Activated CD4-positive, alpha-beta T cell treated with anti-CD3 and anti-CD28 coated beads, Interleukin-2, amount 10 ng/mL, durations not matched to agents 24 days and 14 days (primary cell): ENCODE results near the gene ATG13. TPM values are rescaled to one million over a fixed set of nuclear protein-coding genes. Genes with fewer than 3 reads are reported as not detected.

Experiments
- DNase-seq: peaks from one replicate; pipeline ENCODE4 v3.0.0; 2022
- H3K27ac Mint-ChIP-seq: one replicate; pipeline ENCODE4 v1.8.0; 2022; ENCODE audit warnings: mild to moderate bottlenecking, mixed read lengths
- H3K27me3 Mint-ChIP-seq: one replicate; pipeline ENCODE4 v1.8.0; 2022; ENCODE audit warnings: mixed read lengths
- H3K36me3 Mint-ChIP-seq: one replicate; pipeline ENCODE4 v1.8.0; 2022; ENCODE audit warnings: low read depth, mild to moderate bottlenecking, mixed read lengths
- H3K4me1 Mint-ChIP-seq: one replicate; pipeline ENCODE4 v1.8.0; 2021; ENCODE audit warnings: mixed read lengths
- H3K4me3 Mint-ChIP-seq: one replicate; pipeline ENCODE4 v1.8.0; 2022; ENCODE audit warnings: mild to moderate bottlenecking, moderate library complexity, mixed read lengths
- H3K9me3 Mint-ChIP-seq: one replicate; pipeline ENCODE4 v1.8.0; 2021; ENCODE audit warnings: mixed read lengths
- intact Hi-C: fragments of 100-400 bp; cut with micrococcal nuclease; formaldehyde crosslinking; loops from one replicate; pipeline ENCODE4 v1.15.1; 2023
- total RNA-seq: library from RNA; stranded (reverse); gene quantifications from 2 replicates; pipeline ENCODE4 v1.2.3, GENCODE V29; 2022

Gene ATG13
- total RNA-seq, 1 donor from 2014 or later, result 55.4 TPM

DNA sequence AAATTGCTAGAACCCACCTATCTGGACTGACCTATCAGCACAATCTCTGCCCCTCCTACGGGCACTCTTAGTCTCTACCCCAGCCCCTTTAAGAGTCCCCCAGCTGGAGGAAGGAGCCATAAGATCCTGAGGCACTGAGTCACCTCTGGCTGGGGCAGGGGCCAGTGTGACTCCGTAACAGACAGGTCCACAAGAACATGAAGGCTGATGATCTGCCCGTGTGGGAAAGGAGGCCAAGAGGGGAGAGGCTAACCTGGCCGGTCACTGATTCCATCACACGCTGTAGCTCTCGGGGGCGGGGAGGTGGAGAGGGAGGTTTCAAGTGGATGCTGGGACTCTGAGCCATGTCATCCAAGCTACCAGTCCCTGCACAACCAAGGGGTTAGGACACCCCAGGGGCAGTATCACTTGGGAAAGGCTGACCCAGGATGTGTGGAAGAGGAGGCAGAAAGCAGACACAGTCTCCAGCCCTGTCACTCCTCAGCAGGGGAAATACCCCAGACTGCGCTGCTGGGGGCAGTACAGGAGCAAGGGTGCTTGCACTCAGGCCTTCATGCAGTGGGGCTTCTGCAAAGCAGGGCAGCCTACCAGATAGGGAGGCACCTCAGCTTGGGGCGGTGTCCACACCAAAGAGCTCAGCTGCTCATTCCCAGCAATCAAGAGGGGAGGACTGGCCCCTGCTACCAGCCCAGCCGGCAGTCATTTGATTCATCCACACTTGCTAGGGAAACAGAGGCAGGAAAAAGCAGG is 60.8 kb downstream of the ATG13 start:
- H3K4me3 Mint-ChIP-seq, result no peak overlapping the region
- H3K9me3 Mint-ChIP-seq, result no peaks in the 10 kb centered on the region
- peaks cover 28% of the 10 kb centered on the region for H3K36me3 Mint-ChIP-seq
- peaks cover 19% of the 10 kb centered on the region for H3K4me1 Mint-ChIP-seq
- DNase-seq, result no peak
- intact Hi-C loops, result no loop called here
- no peaks in the 10 kb centered on the region for H3K27me3 Mint-ChIP-seq
- peak overlapping the region; percentile 53 for H3K27ac Mint-ChIP-seq

DNA sequence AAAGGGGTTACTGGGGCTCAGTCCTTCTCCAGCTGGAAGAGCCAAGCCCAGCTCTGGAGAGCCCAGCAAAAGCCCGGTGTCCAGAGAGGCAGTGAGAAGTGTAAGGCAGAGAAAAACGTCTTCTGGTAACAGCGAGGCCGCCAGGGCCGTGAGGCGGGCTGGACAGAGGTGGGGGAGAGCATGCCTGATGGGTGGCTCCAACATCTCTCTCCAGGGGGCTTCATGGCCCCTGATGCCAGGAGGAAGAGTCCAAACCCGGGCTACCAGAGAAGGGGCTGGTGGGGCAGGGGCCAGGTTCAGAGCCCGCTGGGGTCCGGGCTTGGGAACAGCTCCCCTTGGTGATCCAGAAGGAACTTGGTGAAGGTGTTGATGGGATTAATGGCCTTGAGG is 61.4 kb downstream of the ATG13 start:
- Mint-ChIP-seq H3K27me3 (no peaks in the 10 kb centered on the region), H3K4me3 (no peak overlapping the region), H3K36me3 (peaks cover 25% of the 10 kb centered on the region), H3K9me3 (no peaks in the 10 kb centered on the region), H3K4me1 (peaks cover 19% of the 10 kb centered on the region), H3K27ac (no peak overlapping the region)
- DNase-seq, result no peak
- intact Hi-C loops, result no loop called here

- H3K9me3 Mint-ChIP-seq, result no peaks in the 10 kb centered on the region
- intact Hi-C loops, result no loop called here
- H3K4me1 Mint-ChIP-seq, result peaks cover 16% of the 10 kb centered on the region
- H3K27ac Mint-ChIP-seq, result no peak overlapping the region
- peaks cover 26% of the 10 kb centered on the region for H3K36me3 Mint-ChIP-seq
- DNase-seq, result no peak
- H3K27me3 Mint-ChIP-seq, result no peaks in the 10 kb centered on the region
- no peak overlapping the region for H3K4me3 Mint-ChIP-seq
Observed at GRCh38 chr11:46679241-46680163, 62.1 kb downstream of the ATG13 start.

DNA sequence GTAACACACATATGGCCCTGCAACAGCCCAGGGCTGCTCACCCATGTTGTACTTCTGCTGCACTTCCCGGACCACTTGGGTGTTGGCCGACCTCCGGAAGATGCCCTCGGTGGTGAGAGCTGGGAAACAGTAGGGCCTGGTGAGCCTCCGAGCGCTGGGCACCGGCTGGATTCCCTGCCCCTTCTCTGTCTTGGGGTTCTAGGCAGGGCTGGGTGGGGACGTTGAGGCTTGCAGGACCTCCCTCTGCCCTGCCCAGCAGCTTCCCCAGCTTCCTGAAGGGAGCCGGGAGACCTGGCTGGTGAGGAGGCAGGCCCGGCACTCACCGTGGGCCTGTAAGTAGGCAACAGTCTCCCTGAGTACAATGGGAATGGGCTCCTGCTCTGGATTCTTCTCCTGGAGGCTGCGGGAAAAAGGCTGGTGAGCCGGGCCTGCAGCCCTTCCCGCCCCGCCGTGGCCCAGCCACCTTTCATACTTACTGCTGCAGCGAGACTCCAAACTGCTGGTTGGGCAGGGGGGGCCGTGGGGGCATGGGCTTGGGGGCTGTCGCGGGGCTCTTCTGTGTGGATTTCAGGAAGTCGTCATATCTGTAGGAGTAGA is 62.9 kb downstream of the ATG13 start:
- DNase-seq, result no peak
- H3K9me3 Mint-ChIP-seq, result no peaks in the 10 kb centered on the region
- no peak overlapping the region for H3K4me3 Mint-ChIP-seq
- H3K27ac Mint-ChIP-seq, result no peak overlapping the region
- peaks cover 9% of the 10 kb centered on the region for H3K4me1 Mint-ChIP-seq
- H3K27me3 Mint-ChIP-seq, result no peaks in the 10 kb centered on the region
- intact Hi-C loops, result no loop called here
- H3K36me3 Mint-ChIP-seq, result peaks cover 26% of the 10 kb centered on the region

DNA sequence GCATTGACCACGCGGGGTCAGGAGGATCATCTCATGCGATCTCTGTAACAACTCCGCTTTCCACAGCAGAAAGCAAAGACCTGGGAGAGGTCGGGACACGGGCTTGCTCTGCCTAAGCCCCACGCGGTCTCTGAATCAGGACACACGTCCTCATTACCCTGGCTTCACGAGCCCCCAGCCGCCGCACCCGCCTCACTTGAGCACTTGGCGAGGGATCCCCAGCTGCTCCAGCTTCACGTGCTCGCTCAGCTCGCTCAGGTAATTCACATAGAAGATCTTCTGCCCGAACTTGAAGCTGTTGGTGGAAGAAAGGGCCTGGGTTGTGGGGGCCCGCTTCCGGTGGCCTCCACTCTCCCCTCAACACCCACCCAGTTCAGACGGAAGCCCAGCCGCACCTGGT is 63.5 kb downstream of the ATG13 start:
- H3K4me1 Mint-ChIP-seq, result peaks cover 7% of the 10 kb centered on the region
- no peak overlapping the region for H3K27ac Mint-ChIP-seq
- H3K4me3 Mint-ChIP-seq, result no peak overlapping the region
- intact Hi-C loops, result no loop called here
- DNase-seq, result no peak
- no peaks in the 10 kb centered on the region for H3K27me3 Mint-ChIP-seq
- peaks cover 26% of the 10 kb centered on the region for H3K36me3 Mint-ChIP-seq
- no peaks in the 10 kb centered on the region for H3K9me3 Mint-ChIP-seq

DNA sequence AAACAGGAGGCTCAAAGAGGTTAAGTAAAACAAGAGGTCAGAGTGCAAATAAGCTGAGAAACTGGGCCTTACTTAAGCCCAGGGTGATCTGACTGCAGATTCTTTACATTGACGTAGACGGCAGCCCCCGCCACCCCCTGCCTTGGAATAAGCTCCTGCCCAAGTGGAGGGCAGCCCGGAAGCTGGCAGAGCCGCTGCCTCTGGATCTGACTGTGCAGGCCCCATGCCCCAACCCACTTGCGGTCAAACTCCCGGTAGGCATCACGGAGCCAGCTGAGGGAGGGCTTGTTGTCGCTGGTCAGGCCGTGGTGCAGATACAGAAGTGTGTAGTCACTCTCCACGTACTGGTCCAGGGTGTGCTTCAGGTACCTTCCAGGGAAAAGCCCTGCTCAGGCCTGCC is 64.5 kb downstream of the ATG13 start:
- Mint-ChIP-seq H3K27me3 (no peaks in the 10 kb centered on the region), H3K9me3 (no peaks in the 10 kb centered on the region), H3K27ac (no peak overlapping the region), H3K4me1 (peaks cover 3% of the 10 kb centered on the region), H3K4me3 (no peak overlapping the region), H3K36me3 (peaks cover 24% of the 10 kb centered on the region)
- DNase-seq, result no peak
- intact Hi-C loops, result no loop called here

DNA sequence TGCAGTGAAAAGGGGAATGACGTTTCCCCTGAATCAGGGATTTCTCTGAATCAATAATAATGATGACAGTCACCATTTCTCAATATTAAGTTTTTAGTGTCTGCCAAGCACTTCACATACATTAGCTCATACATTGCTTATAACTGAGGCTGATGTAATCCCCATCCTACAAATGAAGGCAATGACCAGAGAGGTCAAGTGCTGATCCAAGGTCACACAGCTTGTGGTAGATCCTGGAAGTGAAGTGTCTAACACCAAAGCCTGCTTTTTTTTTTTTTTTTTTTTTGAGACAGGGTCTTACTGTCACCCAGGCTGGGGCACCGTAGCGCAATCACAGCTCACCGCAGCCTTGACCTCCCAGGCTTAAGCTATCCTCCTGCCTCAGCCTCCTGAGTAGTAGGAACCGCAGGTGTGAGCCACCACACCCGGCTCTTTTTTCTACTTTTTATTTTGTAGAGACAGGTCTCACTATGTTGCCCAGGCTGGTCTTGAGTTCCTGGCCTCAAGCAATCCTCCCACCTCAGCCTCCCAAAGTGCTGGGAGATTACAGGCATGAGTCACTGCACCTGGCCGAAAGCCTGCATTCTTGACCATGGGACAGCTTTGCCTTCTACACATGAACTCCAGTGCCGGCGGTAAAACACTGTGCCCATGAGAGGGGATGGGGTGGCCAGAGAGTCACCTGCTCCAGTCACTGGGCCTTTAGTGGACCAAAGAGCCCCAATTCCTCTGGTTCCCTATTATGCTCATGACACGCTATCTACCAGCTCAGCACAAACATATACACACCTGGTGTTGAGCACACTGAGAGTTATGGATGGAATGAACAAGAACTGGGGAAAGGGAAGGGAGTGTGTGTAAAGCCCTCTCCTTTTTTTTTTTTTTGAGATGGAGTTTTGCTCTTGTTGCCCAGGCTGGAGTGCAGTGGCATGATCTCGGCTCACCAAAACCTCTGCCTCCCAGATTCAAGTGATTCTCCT is 65.7 kb downstream of the ATG13 start:
- no peak overlapping the region for H3K4me3 Mint-ChIP-seq
- no peak for DNase-seq
- H3K27ac Mint-ChIP-seq, result no peak overlapping the region
- H3K27me3 Mint-ChIP-seq, result no peaks in the 10 kb centered on the region
- H3K4me1 Mint-ChIP-seq, result no peaks in the 10 kb centered on the region
- H3K9me3 Mint-ChIP-seq, result no peaks in the 10 kb centered on the region
- peaks cover 24% of the 10 kb centered on the region for H3K36me3 Mint-ChIP-seq
- intact Hi-C loops, result no loop called here

- H3K4me1 Mint-ChIP-seq, result no peaks in the 10 kb centered on the region
- H3K27ac Mint-ChIP-seq, result no peak overlapping the region
- intact Hi-C loops, result no loop called here
- H3K9me3 Mint-ChIP-seq, result no peaks in the 10 kb centered on the region
- H3K27me3 Mint-ChIP-seq, result no peaks in the 10 kb centered on the region
- no peak for DNase-seq
- peaks cover 27% of the 10 kb centered on the region for H3K36me3 Mint-ChIP-seq
- no peak overlapping the region for H3K4me3 Mint-ChIP-seq
Observed at GRCh38 chr11:46684367-46684766, 67.0 kb downstream of the ATG13 start.

DNA sequence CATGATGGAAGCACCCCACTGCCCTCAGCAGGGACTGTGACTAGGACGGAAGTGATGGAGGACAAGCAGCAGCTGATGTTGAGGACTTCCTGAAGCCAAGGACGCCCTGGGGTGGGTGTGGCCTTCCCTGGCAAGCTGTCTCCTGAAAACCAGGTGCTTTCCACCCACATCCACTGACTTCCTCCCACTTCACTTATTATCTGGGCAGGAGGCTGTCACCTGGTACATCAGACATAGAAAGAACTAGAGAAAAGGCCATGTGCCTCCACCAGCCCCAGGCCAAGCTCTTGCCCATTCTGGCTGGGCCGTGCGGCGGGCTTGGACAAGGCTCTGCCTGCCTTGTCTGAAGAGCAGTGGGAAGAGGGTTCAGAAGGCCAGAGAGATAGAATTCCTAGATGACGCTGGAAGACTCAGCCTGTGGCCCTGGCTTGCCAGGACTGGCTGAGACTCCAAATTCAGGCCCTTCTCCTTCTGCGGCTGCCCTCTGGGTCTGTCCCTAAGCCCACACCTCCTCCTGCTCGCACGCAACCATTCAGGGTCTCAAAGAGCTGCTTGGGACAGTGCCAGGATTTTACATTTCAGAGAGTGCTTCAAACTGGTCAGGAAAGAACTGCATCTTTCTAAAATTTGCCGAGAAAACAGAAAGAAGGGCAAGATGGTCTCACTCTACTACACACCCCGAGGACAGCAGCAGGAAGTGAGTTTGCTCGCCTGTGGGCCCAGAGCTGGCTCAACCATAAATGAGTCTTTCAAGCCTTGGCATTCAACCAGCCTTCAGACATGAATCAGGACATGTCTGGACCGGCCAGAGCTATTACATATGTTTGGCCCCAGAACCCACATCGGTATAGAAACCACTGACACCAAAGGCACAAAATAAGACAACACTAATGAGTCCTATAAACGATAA is 69.8 kb downstream of the ATG13 start:
- intact Hi-C loops, result no loop called here
- no peak for DNase-seq
- no peaks in the 10 kb centered on the region for H3K4me1 Mint-ChIP-seq
- no peak overlapping the region for H3K27ac Mint-ChIP-seq
- H3K4me3 Mint-ChIP-seq, result no peak overlapping the region
- H3K27me3 Mint-ChIP-seq, result no peaks in the 10 kb centered on the region
- H3K9me3 Mint-ChIP-seq, result no peaks in the 10 kb centered on the region
- peaks cover 25% of the 10 kb centered on the region for H3K36me3 Mint-ChIP-seq

- Mint-ChIP-seq H3K27ac (no peak overlapping the region), H3K4me1 (no peaks in the 10 kb centered on the region), H3K27me3 (no peaks in the 10 kb centered on the region), H3K9me3 (no peaks in the 10 kb centered on the region), H3K4me3 (no peak overlapping the region), H3K36me3 (peaks cover 37% of the 10 kb centered on the region)
- DNase-seq, result no peak
- intact Hi-C loops, result no loop called here
Observed at GRCh38 chr11:46690702-46691101, 73.3 kb downstream of the ATG13 start.

DNA sequence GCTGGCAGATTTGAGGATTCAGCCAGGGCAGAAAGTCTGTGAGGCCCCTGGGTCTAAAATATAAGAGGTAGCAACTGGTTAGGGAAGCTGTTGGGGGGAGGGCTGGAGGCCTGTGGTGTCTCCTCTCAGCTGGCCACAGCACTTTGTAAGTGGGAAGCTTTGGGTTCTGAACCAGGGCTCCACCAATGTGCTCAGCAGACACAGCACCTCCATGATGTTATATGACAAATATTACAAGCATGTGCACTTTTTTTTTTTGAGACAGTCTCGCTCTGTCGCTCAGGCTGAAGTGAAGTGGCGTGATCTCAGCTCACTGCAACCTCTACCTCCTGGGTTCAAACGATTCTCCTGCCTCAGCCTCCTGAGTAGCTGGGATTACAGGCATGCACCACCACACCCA is 75.1 kb downstream of the ATG13 start:
- peaks cover 1% of the 10 kb centered on the region for H3K4me1 Mint-ChIP-seq
- no peak overlapping the region for H3K27ac Mint-ChIP-seq
- no peak overlapping the region for H3K4me3 Mint-ChIP-seq
- DNase-seq, result no peak
- H3K36me3 Mint-ChIP-seq, result peaks cover 33% of the 10 kb centered on the region
- intact Hi-C loops, result no loop called here
- no peaks in the 10 kb centered on the region for H3K9me3 Mint-ChIP-seq
- no peaks in the 10 kb centered on the region for H3K27me3 Mint-ChIP-seq

DNA sequence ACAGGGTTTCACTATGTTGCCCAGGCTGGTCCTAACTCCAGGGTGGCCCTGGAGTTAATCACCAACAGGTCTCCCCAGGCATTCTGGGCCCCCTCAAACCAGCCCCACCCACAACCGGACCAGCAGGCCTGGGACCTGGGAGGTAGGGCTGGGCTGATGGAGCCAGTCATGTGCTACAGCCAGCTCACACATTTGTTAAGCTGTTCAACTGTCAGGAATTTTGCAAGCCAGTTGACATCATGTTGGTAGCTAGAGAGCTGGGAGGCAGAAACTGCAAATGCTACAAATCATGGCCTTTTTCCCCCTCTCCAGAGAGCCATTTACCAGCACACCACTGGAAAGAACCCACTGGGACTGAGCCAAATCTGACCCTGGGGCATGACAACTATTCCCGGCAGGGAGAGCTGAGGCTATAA is 76.3 kb downstream of the ATG13 start:
- peaks cover 11% of the 10 kb centered on the region for H3K4me1 Mint-ChIP-seq
- intact Hi-C loops, result no loop called here
- H3K4me3 Mint-ChIP-seq, result no peak overlapping the region
- no peak for DNase-seq
- no peak overlapping the region for H3K27ac Mint-ChIP-seq
- no peaks in the 10 kb centered on the region for H3K27me3 Mint-ChIP-seq
- peaks cover 29% of the 10 kb centered on the region for H3K36me3 Mint-ChIP-seq
- no peaks in the 10 kb centered on the region for H3K9me3 Mint-ChIP-seq
